ENCODE results near the gene PLXDC2.

PLXDC2 gene

DNA sequence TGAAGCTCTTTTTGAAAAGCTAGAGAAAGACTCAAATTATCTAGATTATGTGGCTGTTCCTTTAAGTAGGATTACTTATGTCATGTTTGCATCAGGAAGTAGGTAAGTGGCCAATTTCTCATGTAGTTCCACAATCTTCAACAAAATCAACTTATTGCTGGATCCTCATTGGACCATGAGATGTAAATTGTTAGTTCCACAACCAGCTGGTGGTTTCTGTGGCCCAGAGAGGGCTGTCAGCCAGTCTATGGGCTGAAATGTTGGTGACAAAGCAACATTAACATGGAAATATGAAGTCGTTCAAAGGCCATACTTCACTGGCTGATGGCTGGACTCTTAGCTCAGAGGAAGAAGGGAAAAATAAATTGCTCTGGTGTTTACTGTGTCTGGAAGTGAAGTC is 157.9 kb downstream of the PLXDC2 start:
- TF ChIP-seq, protein P1, sequence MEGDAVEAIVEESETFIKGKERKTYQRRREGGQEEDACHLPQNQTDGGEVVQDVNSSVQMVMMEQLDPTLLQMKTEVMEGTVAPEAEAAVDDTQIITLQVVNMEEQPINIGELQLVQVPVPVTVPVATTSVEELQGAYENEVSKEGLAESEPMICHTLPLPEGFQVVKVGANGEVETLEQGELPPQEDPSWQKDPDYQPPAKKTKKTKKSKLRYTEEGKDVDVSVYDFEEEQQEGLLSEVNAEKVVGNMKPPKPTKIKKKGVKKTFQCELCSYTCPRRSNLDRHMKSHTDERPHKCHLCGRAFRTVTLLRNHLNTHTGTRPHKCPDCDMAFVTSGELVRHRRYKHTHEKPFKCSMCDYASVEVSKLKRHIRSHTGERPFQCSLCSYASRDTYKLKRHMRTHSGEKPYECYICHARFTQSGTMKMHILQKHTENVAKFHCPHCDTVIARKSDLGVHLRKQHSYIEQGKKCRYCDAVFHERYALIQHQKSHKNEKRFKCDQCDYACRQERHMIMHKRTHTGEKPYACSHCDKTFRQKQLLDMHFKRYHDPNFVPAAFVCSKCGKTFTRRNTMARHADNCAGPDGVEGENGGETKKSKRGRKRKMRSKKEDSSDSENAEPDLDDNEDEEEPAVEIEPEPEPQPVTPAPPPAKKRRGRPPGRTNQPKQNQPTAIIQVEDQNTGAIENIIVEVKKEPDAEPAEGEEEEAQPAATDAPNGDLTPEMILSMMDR (conservative IDR thresholded peaks at IDR 0.05; ENCODE audit: low read depth, low read length), result no peak
- no peak for DNase-seq (ENCODE audit: low read depth)
- no peak overlapping the region for H3K4me3 ChIP-seq (ENCODE audit: low read length)

DNA sequence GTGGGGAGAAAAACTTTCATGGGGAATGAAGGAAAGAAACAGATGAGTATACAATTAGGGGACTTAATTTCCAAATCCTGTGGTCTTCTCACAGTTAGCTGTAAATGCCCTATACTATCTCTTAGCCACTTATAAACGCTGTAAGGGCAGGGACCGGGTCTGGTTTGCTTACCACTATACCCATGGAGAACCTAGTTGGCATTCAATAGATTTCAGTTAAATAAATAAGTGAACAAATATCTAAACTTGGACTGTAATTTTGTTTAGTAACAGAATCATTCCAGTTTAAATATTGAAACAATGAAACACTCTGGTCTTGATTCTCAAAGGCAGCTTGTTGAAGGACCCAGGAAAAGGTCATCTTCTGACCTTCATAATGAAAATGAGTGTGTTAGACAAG is 158.3 kb downstream of the PLXDC2 start:
- DNase-seq (ENCODE audit: low read depth), result no peak
- TF ChIP-seq, protein P1 (conservative IDR thresholded peaks at IDR 0.05; ENCODE audit: low read depth, low read length), result no peak
- no peak overlapping the region for H3K4me3 ChIP-seq (ENCODE audit: low read length)

DNA sequence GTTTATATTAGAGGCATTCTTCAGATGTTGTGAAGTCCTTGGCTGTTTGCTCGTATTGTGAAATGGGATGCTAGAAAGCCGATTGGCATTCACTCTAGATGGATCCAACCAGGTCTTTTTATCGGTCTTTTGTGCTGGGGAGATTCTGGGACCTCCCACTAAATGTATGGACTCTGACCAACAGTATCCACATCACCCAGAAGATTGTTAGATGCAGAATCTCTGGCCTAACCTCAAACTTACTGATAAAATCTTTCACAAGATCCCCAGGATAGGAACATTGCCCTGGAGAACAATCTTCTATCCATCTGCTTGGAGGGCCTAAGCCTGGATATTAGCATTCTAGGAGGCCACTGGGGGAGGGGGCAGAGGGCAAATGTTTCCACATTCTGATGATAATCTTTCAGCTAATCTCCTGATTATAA is 160.9 kb downstream of the PLXDC2 start:
- H3K4me3 ChIP-seq (ENCODE audit: low read length), result no peak overlapping the region
- TF ChIP-seq, protein P1 (conservative IDR thresholded peaks at IDR 0.05; ENCODE audit: low read depth, low read length), result no peak

DNA sequence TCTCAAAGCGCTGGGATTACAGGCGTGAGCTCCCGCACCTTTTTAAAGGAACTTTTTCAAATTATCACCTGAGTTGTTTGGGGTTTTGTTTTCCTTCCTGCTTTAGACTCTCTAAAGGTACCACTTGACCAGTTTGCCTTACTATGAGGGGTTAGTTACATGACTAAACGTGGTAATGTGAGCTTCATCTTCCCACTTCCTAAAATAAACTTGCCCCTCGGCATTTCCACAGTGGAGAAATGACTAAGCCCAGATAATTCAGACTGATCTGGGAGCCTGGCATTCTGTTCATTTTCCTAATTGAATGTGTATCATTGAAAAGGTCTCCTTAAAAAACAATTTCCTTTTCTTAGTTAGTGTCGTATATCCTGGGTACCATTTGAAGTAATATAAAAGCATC is 163.4 kb downstream of the PLXDC2 start:
- no peak overlapping the region for H3K4me3 ChIP-seq (ENCODE audit: low read length)
- no peak for DNase-seq (ENCODE audit: low read depth)
- TF ChIP-seq, protein P1 (conservative IDR thresholded peaks at IDR 0.05; ENCODE audit: low read depth, low read length), result no peak

More for the DNA sequence above, 160.9 kb downstream of the PLXDC2 start:
- peak; percentile 39 for DNase-seq (ENCODE audit: low read depth)

DNA sequence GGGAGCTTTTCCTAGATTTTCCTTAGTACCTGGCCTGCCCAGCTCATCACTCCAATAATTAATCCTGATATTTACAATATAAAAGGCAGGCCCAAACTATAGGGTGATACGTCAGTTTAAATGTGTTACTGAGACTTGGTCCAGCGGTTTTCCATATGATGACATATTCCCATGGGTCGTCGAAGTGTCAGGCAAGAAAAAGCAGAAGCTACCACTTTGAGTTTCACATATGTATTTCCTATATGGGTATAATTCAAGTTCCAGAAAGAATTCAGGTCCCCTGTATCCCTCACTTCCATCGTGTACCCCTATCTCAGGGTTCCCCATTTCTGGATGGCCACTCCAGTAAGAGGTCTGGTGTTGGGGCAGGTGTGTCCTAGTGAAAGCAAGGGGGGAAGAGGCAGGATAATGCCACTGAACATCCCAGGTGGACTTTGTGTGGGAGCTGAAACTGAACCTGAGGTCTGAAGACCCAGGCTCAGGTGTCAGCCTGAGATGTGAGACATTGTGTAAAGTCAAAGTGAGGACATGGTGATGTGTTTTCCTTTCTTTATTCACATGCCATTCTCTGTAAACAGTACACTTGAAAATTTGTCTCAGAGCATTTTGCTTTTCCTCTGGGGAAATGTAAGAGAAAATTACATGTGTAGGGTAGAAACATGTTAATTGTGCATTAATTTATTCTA is 167.8 kb downstream of the PLXDC2 start:
- H3K4me3 ChIP-seq (ENCODE audit: low read length), result no peak overlapping the region
- no peak for DNase-seq (ENCODE audit: low read depth)
- TF ChIP-seq, protein P1 (conservative IDR thresholded peaks at IDR 0.05; ENCODE audit: low read depth, low read length), result no peak

DNA sequence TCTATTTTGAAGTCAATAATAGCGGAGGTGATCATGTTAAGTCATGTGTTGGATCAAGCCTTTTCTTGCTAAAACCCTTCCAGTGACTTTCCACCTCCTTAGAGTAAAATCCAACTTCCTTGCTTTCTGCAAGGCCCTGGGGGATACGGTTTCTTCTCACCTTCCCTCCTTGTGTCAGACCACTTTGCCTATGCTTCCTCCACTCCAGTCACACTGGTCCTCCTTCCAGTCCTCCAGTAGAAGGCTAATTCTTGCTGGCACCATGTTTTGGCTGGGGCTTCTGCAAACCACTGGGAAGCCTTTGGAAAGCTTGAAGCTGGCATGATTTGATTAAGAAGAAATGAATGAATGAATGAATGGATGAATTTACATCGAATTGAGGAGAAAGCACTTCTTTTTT is 169.5 kb downstream of the PLXDC2 start:
- DNase-seq (ENCODE audit: low read depth), result no peak
- H3K4me3 ChIP-seq (ENCODE audit: low read length), result no peak overlapping the region
- TF ChIP-seq, protein P1 (conservative IDR thresholded peaks at IDR 0.05; ENCODE audit: low read depth, low read length), result no peak

DNA sequence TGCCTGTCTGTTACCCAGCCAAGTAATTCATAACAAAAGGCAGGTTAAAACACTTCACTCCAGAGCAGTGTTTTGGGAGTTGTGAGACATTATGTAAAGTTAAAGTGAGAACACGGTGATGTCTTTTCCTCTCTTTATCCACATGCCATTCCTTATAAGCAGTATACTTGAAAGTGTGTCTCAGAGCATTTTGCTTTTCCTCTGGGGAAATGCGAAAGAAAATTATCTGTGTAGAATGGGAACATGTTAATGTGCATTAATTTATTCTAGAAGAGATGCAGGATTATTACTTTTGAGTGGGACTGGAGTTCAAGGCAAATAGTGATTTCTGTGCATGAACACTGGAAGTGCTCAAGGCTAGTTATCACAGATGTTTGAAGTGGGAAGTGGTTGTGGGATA is 170.4 kb downstream of the PLXDC2 start:
- TF ChIP-seq, protein P1 (conservative IDR thresholded peaks at IDR 0.05; ENCODE audit: low read depth, low read length), result no peak
- no peak for DNase-seq (ENCODE audit: low read depth)
- H3K4me3 ChIP-seq (ENCODE audit: low read length), result no peak overlapping the region
